PC-3 (cell line): ENCODE measurements around the gene ZNF45. TPM values are rescaled to one million over a fixed set of nuclear protein-coding genes. Genes with fewer than 3 reads are reported as not detected.
"Not testable (repeated sequence)": the region's sequence is repeated elsewhere in the genome, so short reads cannot be mapped to it uniquely, and the experiment has no call there.

Source experiments
- ATAC-seq: fragments of 200-7000 bp; cut with Tn5 transposase; 2 replicates; pipeline ENCODE4 v1.9.1; 2020; ENCODE audit warnings: mild to moderate bottlenecking, moderate library complexity
- BruUV-seq: library from RNA; stranded (reverse); fragments of 400-500 nt; replicated peaks from 2 replicates; lab custom pipeline; 2021; lab: Mats Ljungman, UMichigan
- CTCF ChIA-PET: fragments of 300-600 bp; sonication (Branson Sonifier 250); formaldehyde crosslinking; loops from one replicate; lab custom pipeline; 2022; ENCODE audit warnings: antibody characterized with exemption; lab: Charles Lee
- POLR2A ChIA-PET: fragments of 300-600 bp; sonication (Branson Sonifier 250); formaldehyde crosslinking; loops from one replicate; lab custom pipeline; 2022; ENCODE audit warnings: antibody characterized with exemption; ENCODE audit not compliant: unreplicated experiment; lab: Charles Lee
- DNase-seq: peaks from one replicate; pipeline ENCODE4 v3.0.0-alpha.2; 2015
- H2AFZ ChIP-seq: fragments of 300-600 bp; sonication (generic); 2 replicates; pipeline ENCODE4 v1.6.0; 2016; ENCODE audit warnings: antibody characterized with exemption, low read length
- H3F3A ChIP-seq: fragments of 300-600 bp; sonication (generic); one replicate; pipeline ENCODE4 v1.6.0; 2017; ENCODE audit warnings: antibody characterized with exemption, low read length, control low read depth, mild to moderate bottlenecking; ENCODE audit not compliant: unreplicated experiment
- H3K27ac ChIP-seq: fragments of 300-600 bp; sonication (generic); 2 replicates; pipeline ENCODE4 v1.5.1; 2016; ENCODE audit warnings: mild to moderate bottlenecking, low read length
- H3K27me3 ChIP-seq: fragments of 300-600 bp; sonication (generic); 2 replicates; pipeline ENCODE4 v1.6.1; 2016; ENCODE audit warnings: low read length, mixed read lengths
- H3K36me3 ChIP-seq: fragments of 300-600 bp; sonication (generic); 2 replicates; pipeline ENCODE4 v1.6.1; 2016; ENCODE audit warnings: low read depth, mixed run types, low read length, mixed read lengths
- H3K4me1 ChIP-seq: fragments of 300-600 bp; sonication (generic); 2 replicates; pipeline ENCODE4 v1.5.1; 2016; ENCODE audit warnings: low read length; ENCODE audit not compliant: insufficient read depth
- H3K4me2 ChIP-seq: fragments of 300-600 bp; sonication (generic); 2 replicates; pipeline ENCODE4 v1.6.0; 2016; ENCODE audit warnings: low read length
- H3K4me3 ChIP-seq: fragments of 300-600 bp; sonication (generic); 2 replicates; pipeline ENCODE4 v1.5.1; 2016; ENCODE audit warnings: mild to moderate bottlenecking, low read length, mixed read lengths
- H3K79me2 ChIP-seq: fragments of 300-600 bp; sonication (generic); 2 replicates; pipeline ENCODE4 v1.6.1; 2017; ENCODE audit warnings: low read length, mixed read lengths
- H3K9ac ChIP-seq: fragments of 300-600 bp; sonication (generic); 2 replicates; pipeline ENCODE4 v1.6.0; 2016; ENCODE audit warnings: mild to moderate bottlenecking, low read length
- H3K9me2 ChIP-seq: fragments of 300-600 bp; sonication (generic); replicated peaks from 2 replicates; pipeline ENCODE4 v1.6.1; 2016; ENCODE audit warnings: mixed run types, low read length, mixed read lengths
- H3K9me3 ChIP-seq: fragments of 300-600 bp; sonication (generic); 2 replicates; pipeline ENCODE4 v1.6.1; 2016; ENCODE audit warnings: low read length, mixed read lengths
- H4K20me1 ChIP-seq: fragments of 300-600 bp; sonication (generic); 2 replicates; pipeline ENCODE4 v1.6.1; 2016; ENCODE audit warnings: low read length, mixed read lengths
- CTCF ChIP-seq: fragments of 300-600 bp; sonication (generic); conservative IDR thresholded peaks from 2 replicates; pipeline ENCODE4 v1.5.1; 2017; ENCODE audit warnings: antibody characterized with exemption, low read depth, mild to moderate bottlenecking, low read length
- EZH2 ChIP-seq: fragments of 300-600 bp; sonication (generic); IDR thresholded peaks from one replicate; pipeline ENCODE4 v1.6.1; 2017; ENCODE audit warnings: antibody characterized with exemption, mild to moderate bottlenecking, low read length; ENCODE audit not compliant: unreplicated experiment
- EZH2phosphoT487 ChIP-seq: fragments of 300-600 bp; sonication (generic); IDR thresholded peaks from 2 replicates; pipeline ENCODE4 v1.6.1; 2018; ENCODE audit warnings: mild to moderate bottlenecking, antibody characterized with exemption, low read length, borderline replicate concordance
- intact Hi-C: fragments of 100-400 bp; cut with micrococcal nuclease; formaldehyde crosslinking; loops from 2 replicates; pipeline ENCODE4 v1.9.0; 2023
- total RNA-seq: library from RNA; depleted of rRNA; stranded (reverse); fragments of >200 nt; gene quantifications from 2 replicates; pipeline ENCODE4 v1.2.3, GENCODE V29; 2014; rRNA removed

Gene ZNF45
- total RNA-seq, 1 experiment from 2014 or later = 5.8 TPM

GRCh38 chr19:43880483-43880882 lies 54.6 kb downstream of the ZNF45 start:
- H3K4me1 ChIP-seq = no peaks in the 10 kb centered on the region
- intact Hi-C loops = no loop called here
- H3K27me3 ChIP-seq = no peaks in the 10 kb centered on the region
- H3K9me3 ChIP-seq = peaks cover 17% of the 10 kb centered on the region
- no peaks in the 10 kb centered on the region for H3K79me2 ChIP-seq
- no peak overlapping the region for H2AFZ ChIP-seq
- H3K4me3 ChIP-seq = no peak overlapping the region
- H3K9me2 ChIP-seq = no peaks in the 10 kb centered on the region
- H3K36me3 ChIP-seq = no peaks in the 10 kb centered on the region
- no peaks in the 10 kb centered on the region for H4K20me1 ChIP-seq
- TF ChIP-seq EZH2phosphoT487 (no peak), CTCF (no peak), EZH2 (no peak)
- H3K9ac ChIP-seq = no peak overlapping the region
- no TSS peak for BruUV-seq
- ATAC-seq = no peak
- H3K4me2 ChIP-seq = no peak overlapping the region
- H3K27ac ChIP-seq = no peak overlapping the region
- CTCF ChIA-PET = no interaction called here
- POLR2A ChIA-PET = no interaction called here
- H3F3A ChIP-seq = no peaks in the 10 kb centered on the region
- no peak for DNase-seq

GRCh38 chr19:43872547-43873336 lies 62.3 kb downstream of the ZNF45 start:
- H2AFZ ChIP-seq = no peak overlapping the region
- H3K4me1 ChIP-seq = no peaks in the 10 kb centered on the region
- BruUV-seq = no TSS peak
- no peak overlapping the region for H3K9ac ChIP-seq
- H3K9me3 ChIP-seq = peaks cover 42% of the 10 kb centered on the region
- ATAC-seq (no peak), DNase-seq (peak; percentile 12)
- no peaks in the 10 kb centered on the region for H3K27me3 ChIP-seq
- no peaks in the 10 kb centered on the region for H3K9me2 ChIP-seq
- no peaks in the 10 kb centered on the region for H3K79me2 ChIP-seq
- H3K27ac ChIP-seq = no peak overlapping the region
- intact Hi-C loops = no loop called here
- CTCF ChIA-PET = no interaction called here
- H3K4me2 ChIP-seq = no peak overlapping the region
- TF ChIP-seq CTCF (no peak), EZH2phosphoT487 (no peak), EZH2 (no peak)
- no peaks in the 10 kb centered on the region for H3F3A ChIP-seq
- no peaks in the 10 kb centered on the region for H4K20me1 ChIP-seq
- H3K4me3 ChIP-seq = no peak overlapping the region
- peaks cover 12% of the 10 kb centered on the region; the same call in 1 of the 2 replicates for H3K36me3 ChIP-seq
- POLR2A ChIA-PET = no interaction called here

GRCh38 chr19:43866923-43867322 lies 68.2 kb downstream of the ZNF45 start:
- H3F3A ChIP-seq, H3K9ac ChIP-seq, DNase-seq, H3K4me3 ChIP-seq, ATAC-seq, H3K36me3 ChIP-seq, H3K9me3 ChIP-seq, H3K79me2 ChIP-seq, H3K4me2 ChIP-seq, H3K9me2 ChIP-seq, H4K20me1 ChIP-seq, intact Hi-C loops, BruUV-seq, H3K4me1 ChIP-seq, H3K27ac ChIP-seq, POLR2A ChIA-PET, CTCF ChIA-PET, H3K27me3 ChIP-seq, H2AFZ ChIP-seq: not testable (repeated sequence)

Other genes with a start within 250 kb of the ZNF45 start
- gene IRGC, start 219.2 kb downstream of the ZNF45 start, total RNA-seq = not detected in 2 replicates
- gene SMG9, start 180.3 kb downstream of the ZNF45 start, total RNA-seq = 48.8 and 49.1 TPM in 2 replicates
- 45.7 and 57.7 TPM in 2 replicates for gene KCNN4, start 154.3 kb downstream of the ZNF45 start, total RNA-seq
- 0.35 and 6.8 TPM in 2 replicates for gene LYPD5, start 132.8 kb downstream of the ZNF45 start, total RNA-seq
- gene ZNF283, start 108.0 kb downstream of the ZNF45 start, total RNA-seq = 3.0 and 4.0 TPM in 2 replicates
- gene ZNF404, start 51.3 kb downstream of the ZNF45 start, total RNA-seq = 0.46 TPM in 1 of 2 replicates, not detected in the other
- gene ZNF221, start 15.9 kb upstream of the ZNF45 start, total RNA-seq = 0.55 and 2.1 TPM in 2 replicates
- 3.1 and 4.4 TPM in 2 replicates for gene ZNF155, start 48.9 kb upstream of the ZNF45 start, total RNA-seq
- 0.52 and 1.0 TPM in 2 replicates for gene ZNF230, start 67.7 kb upstream of the ZNF45 start, total RNA-seq
- gene ZNF222, start 90.1 kb upstream of the ZNF45 start, total RNA-seq = 0.95 and 2.0 TPM in 2 replicates
- not detected in 2 replicates for gene ZNF223, start 116.8 kb upstream of the ZNF45 start, total RNA-seq
- gene ZNF284, start 136.9 kb upstream of the ZNF45 start, total RNA-seq = 0.69 and 0.81 TPM in 2 replicates
- 5.6 and 11.0 TPM in 2 replicates for gene ZNF224, start 159.1 kb upstream of the ZNF45 start, total RNA-seq
- 0.46 and 1.6 TPM in 2 replicates for gene ZNF225, start 178.1 kb upstream of the ZNF45 start, total RNA-seq
- gene ZNF234, start 206.3 kb upstream of the ZNF45 start, total RNA-seq = 1.3 and 1.6 TPM in 2 replicates
- gene ZNF226, start 229.8 kb upstream of the ZNF45 start, total RNA-seq = 4.8 and 6.0 TPM in 2 replicates